ENCODE data around the gene ETNPPL.

The ETNPPL gene

DNA sequence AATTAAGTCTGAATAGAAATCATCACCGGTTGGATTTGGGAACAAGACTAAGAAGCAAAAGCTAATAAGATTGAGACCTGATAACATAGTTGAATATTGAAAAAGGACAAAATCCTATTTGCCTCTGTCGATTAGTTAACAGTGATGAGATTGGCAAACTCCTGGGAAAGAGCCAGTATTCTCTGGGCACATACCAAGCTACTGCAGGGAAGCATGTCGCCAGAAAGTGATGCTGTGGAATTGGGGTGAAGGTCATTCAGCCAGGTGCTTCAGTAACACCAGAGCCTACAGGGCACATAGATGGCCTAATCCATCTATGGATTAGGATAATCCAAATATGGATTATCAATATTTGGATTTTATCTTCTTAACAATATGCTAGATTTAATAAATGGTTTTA is 68.4 kb downstream of the ETNPPL start:
- no peak for DNase-seq

DNA sequence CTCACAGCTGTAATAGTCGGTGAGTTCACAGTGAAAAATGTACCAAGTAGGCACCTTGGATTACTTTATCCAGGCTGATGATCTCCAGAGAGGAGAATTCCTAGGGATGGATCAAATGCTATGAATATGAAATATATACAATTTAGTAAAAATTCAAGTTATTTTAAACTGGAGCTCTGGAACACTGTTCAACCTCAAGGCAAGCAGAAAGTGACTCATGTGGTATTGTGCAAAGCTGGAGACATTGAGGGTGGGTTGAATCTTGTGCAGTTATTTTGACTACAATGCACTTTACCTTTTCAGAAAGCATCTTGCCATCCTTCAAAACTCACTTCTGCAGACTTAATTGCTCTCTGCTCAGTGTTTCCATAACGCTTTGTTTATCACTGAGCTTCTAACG is 69.0 kb downstream of the ETNPPL start:
- DNase-seq, result no peak

- no peak for DNase-seq
These were observed 69.6 kb downstream of the ETNPPL start for GRCh38 chr4:108693211-108693610.
